ENCODE measurements around the gene CRIP1. TPM values are rescaled to one million over a fixed set of nuclear protein-coding genes. Genes with fewer than 3 reads are reported as not detected.

CRIP1 gene
- total and polyA plus RNA-seq, 2 experiments from 2014 or later: 1.8 to 14.7 TPM

- Histone ChIP-seq H2AFZ (no peak overlapping the region), H4K20me1 (ENCODE audit: insufficient read depth, poor library complexity, severe bottlenecking) (no peaks in the 10 kb centered on the region), H3K4me3 (no peak overlapping the region), H3K4me2 (peak overlapping the region; percentile 33), H3K4me1 (ENCODE audit: insufficient read depth) (peaks cover 33% of the 10 kb centered on the region), H3K36me3 (replicated peaks; ENCODE audit: insufficient read depth, low read depth) (no peaks in the 10 kb centered on the region), H3K79me2 (no peaks in the 10 kb centered on the region), H3K9me2 (replicated peaks; ENCODE audit: insufficient read depth) (no peaks in the 10 kb centered on the region), H3K9me3 (ENCODE audit: low read depth) (no peaks in the 10 kb centered on the region), H3K27ac (peak overlapping the region; percentile 26), H3K27me3 (peaks cover 8% of the 10 kb centered on the region)
- TF ChIP-seq CTCF (IDR thresholded peaks at IDR 0.05; ENCODE audit: poor library complexity) (no peak), EZH2 (IDR thresholded peaks at IDR 0.05; ENCODE audit: borderline replicate concordance) (no peak), EZH2phosphoT487 (IDR thresholded peaks at IDR 0.05; ENCODE audit: low read depth, severe bottlenecking, unreplicated experiment) (no peak)
- WGBS (ENCODE audit: low lambda C conversion rate, missing lambda C conversion rate): 70% methylated on average over 33 of the region's 34 CpGs
- no peak for DNase-seq (ENCODE audit: low spot score)
Measured at GRCh38 chr14:105470350-105471296, 16.1 kb upstream of the CRIP1 start.

GRCh38 chr14:105471297-105471821, 15.3 kb upstream of the CRIP1 start:
- peaks cover 14% of the 10 kb centered on the region for H3K27me3 ChIP-seq
- H3K4me1 ChIP-seq (ENCODE audit: insufficient read depth): peaks cover 40% of the 10 kb centered on the region
- H2AFZ ChIP-seq: no peak overlapping the region
- no peaks in the 10 kb centered on the region for H3K9me2 ChIP-seq (replicated peaks; ENCODE audit: insufficient read depth)
- H3K36me3 ChIP-seq (replicated peaks; ENCODE audit: insufficient read depth, low read depth): no peaks in the 10 kb centered on the region
- H3K27ac ChIP-seq: peak overlapping the region; percentile 26
- WGBS (ENCODE audit: low lambda C conversion rate, missing lambda C conversion rate): 60% methylated on average over 12 of the region's 19 CpGs
- no peaks in the 10 kb centered on the region for H4K20me1 ChIP-seq (ENCODE audit: insufficient read depth, poor library complexity, severe bottlenecking)
- no peaks in the 10 kb centered on the region for H3K79me2 ChIP-seq
- TF ChIP-seq EZH2phosphoT487 (IDR thresholded peaks at IDR 0.05; ENCODE audit: low read depth, severe bottlenecking, unreplicated experiment) (no peak), CTCF (IDR thresholded peaks at IDR 0.05; ENCODE audit: poor library complexity) (peak; percentile 19), EZH2 (IDR thresholded peaks at IDR 0.05; ENCODE audit: borderline replicate concordance) (no peak)
- H3K9me3 ChIP-seq (ENCODE audit: low read depth): no peaks in the 10 kb centered on the region
- peak overlapping the region; percentile 33 for H3K4me2 ChIP-seq
- no peak for DNase-seq (ENCODE audit: low spot score)
- no peak overlapping the region for H3K4me3 ChIP-seq

GRCh38 chr14:105471823-105472485, 14.7 kb upstream of the CRIP1 start:
- peak overlapping the region; percentile 20 for H3K27ac ChIP-seq
- peaks cover 19% of the 10 kb centered on the region for H3K27me3 ChIP-seq
- no peaks in the 10 kb centered on the region for H3K79me2 ChIP-seq
- WGBS (ENCODE audit: low lambda C conversion rate, missing lambda C conversion rate): 90% methylated on average over 8 of the region's 8 CpGs
- peak overlapping the region; percentile 33 for H3K4me2 ChIP-seq
- no peak overlapping the region for H2AFZ ChIP-seq
- H3K36me3 ChIP-seq (replicated peaks; ENCODE audit: insufficient read depth, low read depth): no peaks in the 10 kb centered on the region
- peaks cover 42% of the 10 kb centered on the region for H3K4me1 ChIP-seq (ENCODE audit: insufficient read depth)
- H3K9me2 ChIP-seq (replicated peaks; ENCODE audit: insufficient read depth): no peaks in the 10 kb centered on the region
- TF ChIP-seq EZH2phosphoT487 (IDR thresholded peaks at IDR 0.05; ENCODE audit: low read depth, severe bottlenecking, unreplicated experiment) (no peak), CTCF (IDR thresholded peaks at IDR 0.05; ENCODE audit: poor library complexity) (no peak), EZH2 (IDR thresholded peaks at IDR 0.05; ENCODE audit: borderline replicate concordance) (no peak)
- H3K4me3 ChIP-seq: no peak overlapping the region
- no peaks in the 10 kb centered on the region for H4K20me1 ChIP-seq (ENCODE audit: insufficient read depth, poor library complexity, severe bottlenecking)
- H3K9me3 ChIP-seq (ENCODE audit: low read depth): no peaks in the 10 kb centered on the region
- DNase-seq (ENCODE audit: low spot score): no peak
